Left renal pelvis (tissue), 4 donors: ENCODE measurements around the gene TNFRSF11A. TPM values are rescaled to one million over a fixed set of nuclear protein-coding genes. Genes with fewer than 3 reads are reported as not detected.

Source experiments
- DNase-seq, 4 donors: peaks; one replicate each; pipeline ENCODE4 v3.0.0-alpha.2; 2013; ENCODE audit warnings: low read depth in 4 of 4, low spot score in 3 of 4
- polyA plus RNA-seq, 4 donors: library from polyadenylated mRNA; unstranded; fragments of 120-200 nt; gene quantifications; one replicate each; pipeline ENCODE4 v1.2.1, GENCODE V29; 2013; ENCODE audit not compliant: insufficient read length in 4 of 4

Gene TNFRSF11A
- 1 to 10 TPM; 2.1 to 3.2 (median 2.6) TPM for polyA plus RNA-seq

DNA sequence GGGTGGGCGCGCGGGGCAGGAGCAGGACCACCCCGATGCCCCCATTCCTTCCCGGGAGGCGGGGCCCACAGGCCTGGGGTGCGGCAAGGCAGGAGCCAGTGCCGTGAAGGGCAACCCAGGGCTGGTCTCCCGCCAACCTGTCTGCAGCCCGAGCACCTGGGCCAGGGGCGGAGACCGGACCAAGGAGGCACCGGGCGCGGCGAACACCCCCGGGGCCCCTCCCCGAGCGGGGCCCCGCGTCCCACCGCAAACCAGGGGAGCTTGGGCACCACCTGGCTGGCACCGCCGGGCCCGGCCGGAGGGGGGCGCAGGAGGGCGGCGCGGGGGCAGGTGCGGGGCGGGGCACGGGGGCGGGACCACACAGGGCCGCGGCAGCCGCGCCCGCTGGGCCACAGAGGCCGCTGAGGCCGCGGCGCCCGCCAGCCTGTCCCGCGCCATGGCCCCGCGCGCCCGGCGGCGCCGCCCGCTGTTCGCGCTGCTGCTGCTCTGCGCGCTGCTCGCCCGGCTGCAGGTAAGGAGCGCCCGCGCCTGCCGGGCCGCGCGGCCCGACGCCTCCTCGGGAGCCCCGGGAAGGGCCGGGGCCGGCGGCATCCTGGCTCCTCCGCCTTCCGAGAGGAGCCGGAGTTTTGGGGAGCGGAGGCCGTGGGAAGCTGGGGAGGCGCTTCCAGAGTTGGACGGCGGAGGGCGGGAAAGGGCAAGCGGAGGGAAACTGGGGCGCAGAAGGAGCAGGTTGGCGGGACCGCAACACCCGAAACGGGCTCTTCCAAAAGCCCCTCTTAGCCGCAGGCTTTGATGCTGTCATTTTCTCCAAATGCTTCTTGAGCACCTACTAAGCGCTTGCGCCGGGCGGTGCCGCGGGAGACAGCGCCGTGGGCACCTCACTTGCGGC lies at the start of gene TNFRSF11A:
Gene TNFRSF11A, plus strand, starts transcription at position 394 of the 889 bp plus-strand sequence. Its CDS starts 43 bp downstream, at position 437.
- no peak for DNase-seq

DNA sequence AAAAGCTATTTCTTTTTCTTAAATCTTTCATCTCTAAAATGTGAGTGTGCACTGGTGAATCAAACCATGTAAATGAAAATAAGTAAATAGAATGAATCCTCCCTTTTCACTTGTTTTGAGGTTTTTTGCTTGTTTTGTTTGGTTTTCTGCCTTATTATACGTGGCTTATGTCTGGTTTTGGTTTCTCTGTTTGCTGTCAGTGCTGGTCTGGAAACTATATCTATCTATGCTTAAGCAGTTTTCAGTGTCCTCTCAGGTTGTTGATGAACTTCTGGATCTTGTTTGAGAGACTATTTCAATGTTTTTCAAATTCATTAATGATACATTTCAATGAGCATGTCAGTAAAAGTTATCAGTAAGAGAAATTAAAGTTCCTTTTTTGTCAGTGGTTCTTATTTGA lies 48.1 kb upstream of the TNFRSF11A start:
- DNase-seq, result no peak

DNA sequence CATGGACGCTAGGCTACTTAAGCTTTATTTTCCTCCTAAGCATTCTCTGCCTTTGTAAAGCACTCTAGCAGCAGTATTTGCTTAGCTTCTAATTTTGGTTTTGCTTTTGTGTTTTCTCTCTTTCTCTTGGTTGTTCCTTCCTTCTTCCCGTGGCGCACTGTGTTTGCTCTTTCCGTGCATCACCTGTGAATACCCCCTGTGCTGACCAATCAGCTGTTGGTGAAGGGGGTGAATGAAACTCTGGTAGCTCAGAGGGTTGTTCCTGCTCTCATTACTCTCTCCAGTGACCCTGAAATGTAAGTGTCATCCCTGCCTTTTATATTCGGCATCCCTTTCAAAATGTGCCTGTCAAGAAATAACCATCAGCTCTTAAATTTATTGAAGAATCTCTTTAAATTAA lies 45.5 kb upstream of the TNFRSF11A start:
- no peak for DNase-seq

DNA sequence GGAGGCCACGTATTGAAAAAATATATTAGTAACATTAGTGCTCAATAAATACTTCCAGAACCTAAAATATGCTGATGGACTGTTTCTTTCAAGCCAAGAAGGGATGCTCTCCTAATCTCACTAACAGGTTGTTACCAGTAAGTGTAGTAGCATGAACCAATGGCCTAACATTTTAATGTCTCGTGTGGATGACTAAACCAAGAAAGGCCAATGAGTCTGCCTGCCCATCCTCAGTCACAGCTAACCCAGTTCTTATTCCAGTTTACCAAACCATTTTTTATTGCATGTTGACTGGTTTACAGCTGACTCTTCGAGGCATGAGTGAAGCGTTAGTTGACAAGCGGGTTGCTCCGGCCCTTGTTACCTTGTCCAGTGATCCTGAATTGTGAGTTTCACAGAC lies 45.1 kb upstream of the TNFRSF11A start:
- no peak for DNase-seq

DNA sequence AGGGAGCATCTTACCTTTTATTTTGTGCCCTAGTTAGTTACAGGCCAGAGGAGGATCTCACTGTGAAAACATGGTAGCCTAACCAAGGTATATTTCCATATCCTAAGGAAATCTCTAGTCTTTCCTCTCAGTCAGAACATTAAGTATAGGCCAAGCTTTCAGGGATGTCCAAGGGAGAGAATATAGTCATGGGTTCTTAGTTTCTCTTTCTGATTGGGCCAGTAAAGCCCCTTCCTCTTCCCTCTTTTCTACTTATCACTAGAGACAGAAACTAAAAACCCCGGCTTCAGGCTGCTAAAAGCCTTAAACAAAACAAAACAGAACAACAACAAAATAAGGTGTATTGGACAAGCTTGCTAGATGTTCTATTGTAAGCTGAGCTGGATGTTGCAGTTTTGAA lies 44.3 kb upstream of the TNFRSF11A start:
- no peak for DNase-seq

DNA sequence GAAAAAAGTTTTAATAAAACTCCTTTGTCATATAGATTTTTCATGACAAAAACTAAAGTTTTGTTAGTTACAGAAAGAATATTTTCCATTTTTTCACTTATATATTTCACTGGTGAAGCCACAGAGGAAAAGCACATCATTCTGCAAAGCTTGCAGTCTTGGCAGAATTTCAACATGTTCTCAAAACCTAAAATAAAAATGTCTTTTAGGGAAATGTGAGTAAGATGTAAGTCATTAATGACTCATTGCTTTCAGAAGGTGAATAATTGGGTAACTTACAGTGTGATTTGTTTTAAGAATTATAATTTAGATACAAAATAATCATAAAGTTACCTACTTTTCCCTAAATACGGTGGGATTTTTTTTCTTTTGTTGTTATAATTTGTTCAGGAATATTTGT lies 43.4 kb upstream of the TNFRSF11A start:
- no peak for DNase-seq

GRCh38 chr18:62282188-62282629 lies 42.9 kb upstream of the TNFRSF11A start:
- DNase-seq, result no peak

DNA sequence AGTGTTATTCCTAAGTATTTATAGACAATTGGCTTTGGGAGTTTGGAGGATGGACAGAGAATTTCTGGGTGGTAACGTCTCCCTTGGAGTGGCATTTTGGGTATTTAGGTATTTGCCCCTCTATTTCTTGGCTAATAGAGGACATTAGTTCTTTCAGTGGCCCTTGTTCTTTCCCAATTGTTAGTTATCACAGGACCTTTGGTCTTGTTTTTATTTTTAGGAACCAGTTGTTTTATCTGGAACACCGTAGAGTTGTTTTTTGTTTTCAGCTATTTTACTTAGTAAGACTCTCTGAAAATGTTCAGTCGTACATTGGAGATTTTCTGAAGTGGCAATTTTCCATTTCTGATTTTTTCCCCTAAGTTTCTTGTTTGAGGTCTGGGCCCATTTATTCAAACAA lies 40.5 kb upstream of the TNFRSF11A start:
- no peak for DNase-seq

- DNase-seq, result no peak
Measured at GRCh38 chr18:62285281-62285680, 39.8 kb upstream of the TNFRSF11A start.

DNA sequence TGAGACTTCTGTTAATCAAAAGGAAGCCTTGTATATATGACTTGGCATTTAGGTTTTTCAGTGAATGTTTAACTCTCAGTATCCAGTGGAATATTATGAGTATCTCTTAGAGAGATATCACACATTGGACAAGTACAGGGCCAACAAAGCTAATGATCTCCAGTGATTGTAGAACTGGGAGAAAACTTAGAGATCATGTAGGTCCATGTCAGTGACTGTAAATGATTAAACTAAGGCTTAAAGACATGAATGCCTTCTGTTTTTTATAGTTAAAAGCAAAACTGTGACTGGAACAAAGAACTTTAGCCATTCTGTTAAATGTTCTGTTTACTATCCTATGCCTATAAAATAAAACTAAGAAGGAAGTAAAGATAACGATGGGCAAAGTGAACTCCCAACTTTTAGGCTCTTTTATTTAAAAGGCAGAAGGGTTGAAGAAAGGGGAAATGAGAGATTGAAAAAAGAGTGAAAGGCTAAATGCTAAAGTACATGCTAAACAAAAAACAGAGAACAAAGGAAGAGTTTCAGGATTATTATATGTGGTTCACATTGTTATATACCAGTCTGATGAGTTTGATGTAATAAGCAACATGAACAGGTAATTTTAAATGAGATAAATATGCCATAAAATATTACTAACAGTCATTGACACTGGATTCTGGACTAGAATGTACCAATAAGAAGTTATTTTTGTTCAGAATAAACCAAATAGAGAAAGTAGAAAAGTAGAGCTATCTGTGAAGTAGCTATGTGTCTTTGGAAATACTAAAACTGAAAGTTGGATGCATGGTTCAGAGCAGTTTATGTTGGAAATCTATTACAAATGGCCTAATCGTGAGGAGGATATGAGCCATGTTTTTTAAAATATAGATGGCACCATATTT lies 37.1 kb upstream of the TNFRSF11A start:
- peak in 2 of 4 donors; percentile 1 to 10 for DNase-seq

DNA sequence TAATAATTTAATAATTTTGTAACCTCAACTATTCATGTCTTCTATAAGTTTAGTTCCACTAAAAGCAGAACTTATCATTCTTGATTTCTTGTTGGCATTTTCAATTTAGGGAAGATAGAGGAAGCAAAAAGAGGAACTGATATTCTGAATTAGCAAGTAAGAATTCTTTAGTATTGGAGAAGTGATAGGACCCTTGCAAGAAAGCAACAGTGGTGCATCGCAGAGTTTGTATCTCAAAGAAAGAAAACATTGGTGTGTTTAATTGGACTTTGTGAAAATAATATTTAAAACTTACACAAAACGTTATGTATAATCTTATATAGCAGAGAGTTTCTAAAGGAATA lies 36.5 kb upstream of the TNFRSF11A start:
- no peak for DNase-seq

DNA sequence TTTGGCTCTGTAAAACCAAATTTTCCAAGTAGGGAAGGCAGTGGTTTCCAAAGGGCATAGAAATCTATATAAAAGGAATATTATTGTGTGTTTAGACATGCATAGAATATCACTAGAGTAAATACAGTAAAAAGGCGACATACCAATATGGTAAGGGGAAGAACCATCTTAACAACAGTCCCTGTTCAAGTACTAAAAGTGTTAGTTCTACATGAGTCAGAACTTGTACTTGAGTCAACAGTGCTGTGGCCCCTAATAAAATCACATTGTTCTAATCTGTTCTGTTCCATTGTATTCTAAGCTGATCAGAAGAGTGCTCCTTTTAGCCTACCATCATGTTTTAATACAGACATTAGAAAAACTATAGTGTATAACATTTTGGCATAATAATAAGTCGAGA lies 36.1 kb upstream of the TNFRSF11A start:
- DNase-seq, result no peak

GRCh38 chr18:62294073-62294472 lies 31.0 kb upstream of the TNFRSF11A start:
- no peak for DNase-seq

- no peak for DNase-seq
Measured at GRCh38 chr18:62300359-62300963, 24.6 kb upstream of the TNFRSF11A start.

GRCh38 chr18:62301322-62301721 lies 23.8 kb upstream of the TNFRSF11A start:
- DNase-seq, result no peak

DNA sequence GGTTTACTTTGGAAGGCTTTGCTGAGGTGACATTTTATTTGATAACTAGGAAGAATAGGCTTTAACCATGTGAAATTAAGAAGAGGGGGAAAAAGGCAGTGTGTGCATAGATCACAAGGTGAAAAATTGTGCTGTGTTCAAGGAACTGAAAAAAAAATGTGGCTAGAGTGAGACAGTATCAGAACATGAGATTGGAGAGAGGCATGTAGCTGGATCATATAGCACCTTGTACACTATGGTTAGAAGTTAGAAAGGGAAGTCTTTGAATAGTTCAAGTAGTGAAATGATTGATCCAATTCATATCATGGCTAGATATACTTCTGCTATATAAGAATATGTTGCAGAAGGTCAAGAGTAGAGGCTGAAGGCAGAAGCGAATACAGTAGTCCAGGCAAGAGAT lies 12.3 kb upstream of the TNFRSF11A start:
- no peak for DNase-seq

DNA sequence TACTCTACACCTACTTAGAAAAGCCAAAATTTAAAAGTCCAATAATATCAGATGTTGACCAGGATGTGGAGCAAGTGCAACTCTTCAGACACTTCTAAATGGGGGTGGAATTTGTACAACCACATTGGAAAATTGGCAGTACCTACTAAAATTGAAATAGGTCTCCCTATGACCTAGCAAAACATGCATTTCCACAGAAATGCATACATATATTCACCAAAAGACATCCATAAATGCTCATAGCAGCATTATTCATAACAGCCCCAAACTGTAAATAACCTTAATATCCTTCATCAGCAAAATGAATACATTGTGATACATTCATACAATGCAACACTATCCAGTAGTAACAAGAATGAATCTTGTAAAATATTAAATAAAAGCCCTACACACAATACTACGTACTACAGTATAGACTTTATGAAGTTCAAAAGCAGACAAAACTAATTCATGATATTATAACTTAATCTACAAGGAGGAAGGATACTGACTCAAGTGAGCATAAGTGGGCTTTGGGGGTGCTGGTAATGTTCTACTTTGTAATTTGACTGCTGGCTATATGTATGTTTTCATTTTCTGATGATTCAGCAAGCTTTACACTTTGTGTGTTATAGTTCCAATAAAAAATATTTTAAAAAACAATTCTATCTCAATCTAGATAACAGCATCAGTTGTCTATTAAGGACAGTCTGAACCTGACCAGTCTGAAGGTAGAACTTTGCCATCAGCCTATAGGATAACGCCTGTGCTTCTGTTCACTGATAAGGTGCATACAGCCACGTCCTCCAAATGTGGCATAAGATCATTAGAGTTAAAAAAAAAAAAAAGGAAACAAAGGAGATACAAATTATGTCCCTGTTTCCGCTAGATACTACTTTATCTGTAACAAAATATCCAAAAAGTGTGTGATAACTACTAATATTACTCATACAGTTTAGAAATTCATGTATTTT lies 6.6 kb upstream of the TNFRSF11A start:
- DNase-seq, result no peak

DNA sequence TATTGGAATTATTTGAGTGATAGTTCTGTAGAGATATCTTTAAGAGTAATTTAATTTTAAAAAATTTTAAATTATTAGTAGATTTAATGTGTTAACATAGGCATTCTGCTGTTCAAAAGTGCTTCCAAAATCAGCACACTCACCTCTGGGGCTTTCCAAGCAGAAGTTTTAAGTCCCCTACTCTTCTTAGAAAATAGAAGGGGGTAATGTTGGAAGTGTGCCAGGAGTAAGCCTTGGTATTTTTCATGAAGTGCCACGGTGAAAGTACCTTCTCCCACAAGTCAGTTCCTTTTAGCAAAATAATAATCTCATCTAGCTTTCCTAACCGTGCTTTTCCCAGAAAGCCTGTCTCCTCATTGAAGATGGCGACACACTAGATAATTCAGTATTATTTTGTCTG lies 3.9 kb upstream of the TNFRSF11A start:
- DNase-seq, result no peak

- DNase-seq, result no peak
Measured at GRCh38 chr18:62323483-62324180, 1.5 kb upstream of the TNFRSF11A start.
